Hepatocyte (in vitro differentiated cells): ENCODE data around the gene AKR1C8.

Source experiments
- EZH2 ChIP-seq: fragments of 200-600 bp; sonication (generic); IDR thresholded peaks from 2 replicates; pipeline ENCODE4 v1.6.1; 2016; ENCODE audit warnings: antibody characterized with exemption, mild to moderate bottlenecking, borderline replicate concordance
- TF ChIP-seq, protein P1 (sequence below): fragments of 200-600 bp; sonication (generic); IDR thresholded peaks from 2 replicates; pipeline ENCODE4 v1.5.1; 2016; ENCODE audit warnings: antibody characterized with exemption, mild to moderate bottlenecking; ENCODE audit not compliant: poor library complexity

DNA sequence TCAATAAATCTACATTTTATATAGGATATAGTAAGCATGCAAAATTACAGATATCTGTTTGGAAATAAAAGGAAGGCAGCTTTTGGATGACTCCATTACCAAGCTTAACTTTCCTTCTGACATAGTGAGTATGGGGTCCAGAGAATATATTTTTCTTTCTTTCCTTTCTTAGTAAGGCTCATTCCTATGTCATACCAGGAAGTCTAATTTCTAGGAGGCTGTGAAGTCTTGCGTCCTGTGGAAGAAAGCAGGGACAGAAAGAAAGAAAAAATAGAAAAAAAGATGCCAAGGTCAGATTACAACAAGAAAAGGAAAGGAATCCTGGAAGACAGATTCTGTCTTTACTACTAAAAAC lies 36.3 kb downstream of the AKR1C8 start:
- no peak for TF ChIP-seq EZH2
- TF ChIP-seq, protein P1, sequence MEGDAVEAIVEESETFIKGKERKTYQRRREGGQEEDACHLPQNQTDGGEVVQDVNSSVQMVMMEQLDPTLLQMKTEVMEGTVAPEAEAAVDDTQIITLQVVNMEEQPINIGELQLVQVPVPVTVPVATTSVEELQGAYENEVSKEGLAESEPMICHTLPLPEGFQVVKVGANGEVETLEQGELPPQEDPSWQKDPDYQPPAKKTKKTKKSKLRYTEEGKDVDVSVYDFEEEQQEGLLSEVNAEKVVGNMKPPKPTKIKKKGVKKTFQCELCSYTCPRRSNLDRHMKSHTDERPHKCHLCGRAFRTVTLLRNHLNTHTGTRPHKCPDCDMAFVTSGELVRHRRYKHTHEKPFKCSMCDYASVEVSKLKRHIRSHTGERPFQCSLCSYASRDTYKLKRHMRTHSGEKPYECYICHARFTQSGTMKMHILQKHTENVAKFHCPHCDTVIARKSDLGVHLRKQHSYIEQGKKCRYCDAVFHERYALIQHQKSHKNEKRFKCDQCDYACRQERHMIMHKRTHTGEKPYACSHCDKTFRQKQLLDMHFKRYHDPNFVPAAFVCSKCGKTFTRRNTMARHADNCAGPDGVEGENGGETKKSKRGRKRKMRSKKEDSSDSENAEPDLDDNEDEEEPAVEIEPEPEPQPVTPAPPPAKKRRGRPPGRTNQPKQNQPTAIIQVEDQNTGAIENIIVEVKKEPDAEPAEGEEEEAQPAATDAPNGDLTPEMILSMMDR: no peak
